GM21360 (cell line): ENCODE measurements around the gene RASA3.
"Not testable (repeated sequence)": the region's sequence is repeated elsewhere in the genome, so short reads cannot be mapped to it uniquely, and the experiment has no call there.

Source experiments
- ATAC-seq: cut with Tn5 transposase; IDR thresholded peaks from one replicate; pipeline ENCODE4 v1.9.1; 2021; ENCODE audit warnings: mild to moderate bottlenecking, moderate library complexity; ENCODE audit not compliant: unreplicated experiment

RASA3 gene

DNA sequence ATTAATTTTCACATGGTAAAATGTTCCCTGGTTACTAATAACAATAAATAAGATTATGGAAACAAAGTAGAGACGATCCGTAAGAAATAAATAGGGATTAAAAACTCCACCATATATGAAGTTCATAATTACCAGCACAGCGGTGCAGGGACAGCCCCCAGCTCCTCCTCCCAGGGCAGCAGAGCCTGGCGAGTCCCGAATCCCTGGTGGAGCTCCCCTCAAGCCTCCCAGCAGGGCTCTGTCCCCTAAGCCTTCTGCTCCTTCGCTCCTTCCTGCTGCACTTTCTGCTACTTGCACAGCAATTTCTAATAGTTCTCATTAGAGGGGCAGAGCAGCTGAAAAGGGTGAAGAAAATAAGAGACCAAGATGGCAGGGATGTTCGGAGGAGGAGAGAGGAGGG, 43.6 kb downstream of the RASA3 start:
- ATAC-seq, result no peak

DNA sequence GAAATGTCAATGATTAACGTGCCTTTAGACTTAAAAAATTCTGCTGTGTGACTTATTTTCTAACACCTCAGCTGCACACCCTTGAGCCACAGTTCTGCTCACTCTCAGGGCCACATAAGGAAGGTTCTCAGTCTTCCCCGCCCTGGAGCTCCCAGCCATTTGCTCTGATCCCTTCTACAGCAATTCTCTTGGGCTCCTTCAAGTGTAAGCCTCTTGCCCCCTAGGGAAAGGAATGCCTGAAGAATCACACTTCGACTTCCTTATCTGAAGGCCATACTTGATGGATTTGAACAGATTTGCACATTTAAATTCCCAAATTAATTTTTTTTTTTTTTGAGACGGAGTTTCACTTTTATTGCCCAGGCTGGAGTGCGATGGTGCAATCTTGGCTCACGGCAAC, 44.2 kb downstream of the RASA3 start:
- no peak for ATAC-seq

DNA sequence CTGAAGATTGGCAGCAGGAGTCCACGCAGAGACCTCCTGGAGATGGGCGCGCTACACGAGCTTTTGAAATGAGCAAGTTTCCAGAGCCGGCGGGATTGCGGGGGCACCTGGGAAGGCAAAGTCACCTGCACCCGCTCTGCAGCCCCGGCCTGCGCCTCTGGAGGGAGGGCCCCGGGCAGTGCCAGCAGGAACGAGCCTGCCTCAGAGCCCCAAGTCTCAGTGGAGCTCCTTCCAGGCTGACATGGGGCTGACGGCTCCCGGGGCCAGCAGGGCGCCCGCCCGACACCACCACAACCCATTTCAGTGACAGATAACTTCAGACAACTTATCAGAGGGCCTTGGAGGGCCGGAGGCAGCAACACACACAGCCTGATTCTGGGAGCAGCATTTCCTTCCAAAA, 45.0 kb downstream of the RASA3 start:
- no peak for ATAC-seq

DNA sequence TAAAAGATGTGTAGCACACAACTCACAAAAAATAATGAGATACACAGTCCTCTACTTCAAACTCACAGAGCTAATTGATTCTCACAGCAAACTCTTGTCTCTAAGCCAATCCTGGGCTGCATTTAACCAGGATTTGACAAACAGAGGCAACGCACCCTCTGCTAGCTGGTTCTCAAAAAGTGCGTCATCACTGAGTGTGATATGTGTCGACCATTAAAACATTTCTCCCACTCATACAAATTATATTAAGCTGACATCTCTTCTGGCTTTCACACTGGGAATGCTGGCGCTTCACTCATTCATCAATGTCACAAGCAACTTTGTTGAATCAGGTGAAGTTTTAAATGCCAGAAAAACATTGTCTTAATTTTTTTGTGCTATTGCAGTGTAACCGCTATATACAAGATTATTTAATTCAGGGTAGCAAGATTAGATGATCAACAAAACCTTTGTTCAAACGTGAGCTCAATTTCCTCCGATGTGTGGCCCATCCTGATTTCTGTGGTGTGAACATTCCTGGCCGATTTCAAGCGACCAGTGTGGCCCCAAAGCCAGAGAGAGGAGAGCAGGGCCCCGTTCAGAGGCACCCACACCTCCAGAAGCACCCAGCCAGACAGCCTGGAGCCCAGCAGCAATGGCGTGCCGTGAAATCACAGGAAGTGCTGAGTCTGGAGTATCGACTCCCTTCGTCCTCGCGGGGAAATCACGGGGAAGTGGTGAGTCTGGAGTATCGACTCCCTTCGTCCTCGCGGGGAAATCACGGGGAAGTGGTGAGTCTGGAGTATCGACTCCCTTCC, 49.4 kb downstream of the RASA3 start:
- ATAC-seq, result no peak

DNA sequence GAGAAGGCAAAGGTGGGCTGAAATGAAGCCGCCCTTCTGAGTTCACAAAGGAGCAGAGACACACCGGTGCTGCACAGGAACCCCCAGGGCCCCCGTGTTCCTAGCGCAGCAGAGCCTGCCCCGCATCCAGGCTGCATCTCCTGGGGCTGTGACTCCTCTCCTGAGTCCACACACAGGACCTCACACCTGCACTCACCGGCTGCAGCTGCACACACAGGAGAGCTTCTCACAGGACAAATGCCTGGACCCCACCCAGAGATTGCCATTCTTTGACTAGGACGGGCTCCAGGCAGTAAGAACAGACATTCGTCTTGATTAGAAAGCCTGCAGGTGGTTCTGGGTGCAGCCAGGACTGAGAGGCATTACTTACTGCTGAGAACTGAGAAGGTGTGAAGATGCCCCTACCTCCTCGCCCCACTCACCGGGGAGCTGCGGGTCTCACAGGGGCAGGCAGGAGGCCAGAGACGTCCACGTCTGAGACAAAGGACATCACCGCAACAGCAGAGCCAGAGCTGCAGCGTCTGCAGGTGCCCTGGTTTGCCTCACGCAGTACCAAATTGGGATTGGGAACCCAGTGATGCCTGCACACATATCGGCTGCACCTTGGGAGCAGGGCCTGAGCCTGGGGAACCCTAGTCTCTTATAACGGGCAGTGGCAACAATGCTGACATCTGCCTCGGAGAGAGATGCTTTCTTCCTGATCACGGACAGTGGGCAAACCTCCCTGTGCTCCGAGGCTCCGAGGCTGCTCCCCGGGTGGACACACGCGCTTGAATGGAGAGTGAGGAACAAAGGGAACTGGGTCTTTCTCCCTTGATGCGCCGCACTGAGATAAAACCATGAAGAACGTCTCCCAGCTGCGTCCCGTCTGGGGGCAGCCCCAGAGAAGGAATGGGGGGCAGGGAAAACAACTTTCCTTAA, 50.4 kb downstream of the RASA3 start:
- ATAC-seq, result no peak

DNA sequence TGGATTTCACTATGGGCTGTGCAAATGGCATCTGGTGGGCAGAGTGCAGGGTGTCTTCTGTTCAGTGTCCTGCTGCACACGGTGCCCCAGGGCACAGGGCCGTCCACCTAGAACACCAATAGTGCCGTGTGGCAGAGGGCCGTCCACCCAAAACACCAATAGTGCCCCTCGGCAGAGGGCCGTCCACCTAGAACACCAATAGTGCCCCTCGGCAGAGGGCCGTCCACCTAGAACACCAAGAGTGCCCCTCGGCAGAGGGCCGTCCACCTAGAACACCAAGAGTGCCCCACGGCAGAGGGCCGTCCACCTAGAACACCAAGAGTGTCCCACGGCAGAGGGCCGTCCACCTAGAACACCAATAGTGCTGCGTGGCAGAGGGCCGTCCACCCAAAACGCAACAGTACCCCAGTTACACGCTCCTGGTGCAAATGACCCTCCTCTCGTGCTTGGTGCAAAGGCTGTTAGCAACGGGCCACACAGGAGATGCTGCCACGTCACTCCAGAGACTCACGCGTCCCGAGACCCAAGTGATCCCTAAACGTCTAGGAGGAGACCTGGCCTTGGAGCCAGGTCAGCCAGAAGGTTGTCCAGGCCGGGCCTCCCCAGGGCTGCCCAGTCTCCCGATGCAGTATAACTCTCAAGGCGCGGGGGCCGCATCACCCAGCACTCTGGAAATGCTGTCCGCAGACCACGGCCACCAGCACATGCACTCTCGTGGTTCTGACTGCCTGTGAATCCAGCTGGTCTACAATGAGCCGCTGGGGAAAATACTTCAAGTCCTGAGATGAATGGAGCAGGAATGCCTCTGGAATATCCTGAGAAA, 51.5 kb downstream of the RASA3 start:
- ATAC-seq, result no peak

DNA sequence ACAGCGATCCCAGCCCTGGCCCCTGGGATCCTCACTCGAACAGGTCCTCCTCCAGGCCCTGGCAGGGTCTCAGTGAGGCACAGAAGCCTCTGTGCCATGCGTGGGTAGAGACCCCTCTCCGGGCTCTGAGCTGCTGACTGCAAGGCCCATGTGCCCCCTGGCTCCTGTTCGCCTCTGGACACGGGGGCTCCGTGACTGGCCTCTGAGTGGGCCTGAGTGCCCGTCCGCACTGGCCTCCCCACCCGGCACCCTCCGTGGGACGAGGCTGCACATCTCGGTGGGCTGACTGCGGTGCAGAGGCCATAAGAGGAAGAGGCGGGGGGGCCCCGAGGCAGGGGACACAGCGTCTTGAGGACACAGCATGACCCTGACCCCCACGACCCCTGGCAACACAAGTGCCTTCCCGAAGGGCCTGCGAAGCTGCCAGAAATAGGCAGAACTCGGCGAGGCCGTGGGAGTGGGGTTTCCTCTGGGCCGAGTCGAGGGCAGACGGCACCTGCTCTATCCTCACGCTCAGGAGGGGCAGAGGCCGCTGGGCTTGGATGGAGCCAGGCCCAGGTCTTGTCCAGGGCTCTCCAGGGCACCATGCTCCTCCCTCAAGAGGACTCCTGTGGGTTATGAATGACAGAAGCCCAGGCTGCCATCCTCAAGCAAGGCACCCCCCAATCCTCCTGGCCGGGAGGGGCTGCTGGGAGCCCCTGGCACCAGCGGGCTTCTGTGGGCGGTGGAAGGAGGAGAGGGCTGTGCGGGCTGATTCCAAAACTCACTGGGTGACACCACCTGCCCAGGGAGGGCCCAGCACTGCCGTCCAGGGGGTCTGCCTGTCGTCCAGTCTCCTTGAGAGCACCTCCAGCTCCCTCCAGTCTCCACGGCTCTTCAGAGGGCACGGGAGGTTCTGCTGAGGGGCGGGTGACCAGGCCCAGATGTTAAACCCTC, 52.6 kb downstream of the RASA3 start:
- no peak for ATAC-seq

DNA sequence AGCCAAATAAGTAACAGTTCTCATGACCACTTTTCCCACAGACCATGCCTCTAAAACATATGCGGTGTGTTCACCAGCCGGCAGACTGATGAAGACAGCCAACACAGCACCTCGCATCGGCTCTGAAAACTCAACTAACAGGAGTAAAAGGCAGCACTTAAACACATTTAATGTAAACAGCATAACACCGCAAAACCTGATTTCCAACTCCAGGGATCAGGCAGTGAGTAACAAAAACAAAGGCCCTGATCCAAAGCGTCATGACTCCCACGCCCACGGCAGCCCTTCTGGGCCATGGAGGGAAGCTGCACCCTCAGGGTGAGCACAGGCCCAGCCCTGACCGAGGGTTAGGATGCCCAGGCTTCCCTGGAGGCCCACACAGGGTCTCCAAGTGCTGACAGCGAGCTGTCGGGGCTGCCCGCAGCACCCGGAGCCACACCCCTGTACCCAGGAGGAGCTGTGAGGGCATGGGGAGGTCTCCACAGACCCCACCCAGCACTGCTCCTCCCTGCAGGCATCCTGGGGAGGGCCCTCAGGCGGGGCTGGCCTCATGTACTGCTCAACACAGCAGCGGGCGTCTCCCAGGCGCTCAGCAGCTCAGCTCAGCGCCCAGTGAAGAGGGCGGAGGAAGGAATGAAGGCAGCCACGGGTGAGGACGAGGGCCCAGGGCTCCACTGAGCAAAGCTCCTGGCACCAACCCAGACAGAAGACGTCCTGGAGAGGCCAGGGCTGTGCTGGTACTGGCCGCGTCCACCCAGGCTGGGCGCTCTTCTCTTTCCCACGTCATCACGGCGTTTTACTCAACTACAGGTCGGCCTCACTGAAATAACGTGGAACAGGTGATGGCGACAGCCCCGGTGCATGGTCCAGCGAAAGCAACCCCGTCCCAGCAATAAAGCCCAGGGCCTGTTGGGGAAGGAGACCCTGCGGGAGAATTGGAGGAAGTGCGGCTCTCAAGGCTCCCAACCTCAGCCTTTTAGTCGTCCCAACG, 53.7 kb downstream of the RASA3 start:
- ATAC-seq, result no peak

DNA sequence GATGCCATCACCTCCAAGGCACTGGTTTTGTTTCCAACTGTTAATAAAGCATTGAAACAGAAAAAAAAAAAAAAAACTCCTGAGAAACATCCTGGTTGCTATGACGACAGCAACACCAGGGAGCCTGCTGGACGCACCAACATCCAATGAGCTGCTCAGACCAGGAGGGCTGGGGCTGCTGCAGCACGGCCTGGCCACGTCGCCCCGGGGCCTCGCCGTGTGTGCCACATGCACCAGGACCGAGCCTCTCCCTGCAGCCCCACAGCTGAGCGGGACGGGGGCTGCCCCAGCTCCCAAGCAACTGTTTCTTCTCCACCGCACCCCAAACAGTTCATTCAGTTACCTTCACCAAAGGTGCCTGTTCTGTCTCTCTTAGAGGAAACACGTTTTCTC, 54.5 kb downstream of the RASA3 start:
- no peak for ATAC-seq

DNA sequence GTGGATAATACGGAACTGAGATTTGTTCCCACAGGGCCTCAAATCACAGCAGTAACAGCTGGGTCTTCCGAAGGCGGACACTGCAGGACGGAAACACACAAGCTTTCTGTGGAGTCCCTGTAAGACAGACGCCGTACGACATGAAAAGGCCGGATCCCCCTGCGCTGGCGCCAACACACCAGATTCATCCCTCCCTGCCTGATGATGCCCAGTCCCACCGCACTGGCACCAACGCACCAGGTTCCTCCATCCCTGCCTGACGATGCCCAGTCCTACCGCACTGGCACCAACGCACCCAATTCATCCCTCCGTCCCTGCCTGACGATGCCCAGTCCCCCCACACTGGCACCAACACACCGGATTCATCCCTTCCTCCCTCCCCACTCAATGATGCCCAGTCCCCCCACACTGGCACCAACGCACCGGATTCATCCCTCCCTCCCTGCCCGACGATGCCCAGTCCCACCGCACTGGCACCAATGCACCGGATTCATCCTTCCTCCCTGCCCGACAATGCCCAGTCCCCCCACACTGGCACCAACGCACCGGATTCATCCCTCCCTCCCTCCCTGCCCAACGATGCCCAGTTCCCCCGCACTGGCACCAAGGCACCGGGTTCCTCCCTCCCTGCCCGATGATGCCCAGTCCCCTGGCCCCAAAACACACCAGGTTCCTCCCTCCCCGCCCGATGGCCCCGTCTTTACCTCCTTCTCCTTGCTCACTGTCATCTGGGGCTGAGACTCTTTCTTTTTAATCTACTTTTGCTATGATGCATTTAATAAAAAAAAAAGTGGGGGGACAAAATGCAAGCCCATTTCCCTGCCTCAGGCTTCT, 55.1 kb downstream of the RASA3 start:
- ATAC-seq, result no peak

DNA sequence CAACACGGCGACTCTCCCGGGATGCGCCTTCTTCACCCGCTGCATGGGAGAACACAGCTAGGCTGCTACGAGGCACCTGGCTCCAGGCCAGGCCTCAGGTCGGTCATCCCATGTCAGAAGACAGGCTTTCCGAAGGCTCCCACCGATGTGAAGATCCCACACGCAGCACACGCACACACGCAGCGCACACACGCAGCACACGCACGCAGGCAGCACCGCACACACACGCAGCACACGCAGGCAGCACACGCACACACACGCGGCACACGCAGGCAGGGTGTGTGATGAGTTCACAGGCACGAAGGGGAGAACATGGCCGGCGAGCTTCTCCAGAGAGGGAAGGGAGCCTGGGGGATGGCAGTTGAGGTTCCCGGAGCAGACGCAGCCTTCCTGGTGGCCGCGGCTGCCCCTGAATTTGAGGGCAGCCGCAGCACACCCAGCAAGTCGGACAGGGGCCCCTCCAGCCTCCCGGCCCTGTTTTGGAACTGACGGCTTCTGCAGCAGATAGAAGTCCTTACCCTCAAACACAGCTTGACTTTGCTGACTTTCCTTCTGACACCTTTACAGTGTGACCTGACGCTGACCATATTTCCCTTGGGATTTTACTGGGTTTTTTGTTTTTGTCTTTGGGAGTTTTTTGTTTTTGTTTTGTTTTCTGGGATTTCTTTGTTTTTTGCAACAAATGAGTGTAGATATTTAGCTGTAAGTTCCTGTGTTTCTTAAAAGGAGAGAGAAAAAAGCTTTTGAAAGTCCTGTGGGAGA, 55.9 kb downstream of the RASA3 start:
- ATAC-seq, result no peak

DNA sequence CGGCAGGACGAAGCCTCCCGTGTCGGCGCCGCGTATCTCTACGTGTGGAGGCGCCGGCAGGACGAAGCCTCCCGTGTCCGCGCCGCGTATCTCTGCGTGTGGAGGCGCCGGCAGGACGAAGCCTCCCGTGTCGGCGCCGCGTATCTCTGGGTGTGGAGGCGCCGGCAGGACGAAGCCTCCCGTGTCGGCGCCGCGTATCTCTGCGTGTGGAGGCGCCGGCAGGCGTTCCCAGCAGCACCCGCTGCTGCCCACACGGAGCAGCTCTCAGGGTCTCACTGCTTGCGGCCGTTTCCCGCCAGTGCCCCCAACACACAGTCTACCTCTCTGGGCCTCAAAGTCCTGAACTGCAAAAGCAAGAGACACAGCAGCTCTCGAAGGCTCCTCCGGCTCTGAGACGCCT, 56.6 kb downstream of the RASA3 start:
- ATAC-seq, result not testable (repeated sequence)

DNA sequence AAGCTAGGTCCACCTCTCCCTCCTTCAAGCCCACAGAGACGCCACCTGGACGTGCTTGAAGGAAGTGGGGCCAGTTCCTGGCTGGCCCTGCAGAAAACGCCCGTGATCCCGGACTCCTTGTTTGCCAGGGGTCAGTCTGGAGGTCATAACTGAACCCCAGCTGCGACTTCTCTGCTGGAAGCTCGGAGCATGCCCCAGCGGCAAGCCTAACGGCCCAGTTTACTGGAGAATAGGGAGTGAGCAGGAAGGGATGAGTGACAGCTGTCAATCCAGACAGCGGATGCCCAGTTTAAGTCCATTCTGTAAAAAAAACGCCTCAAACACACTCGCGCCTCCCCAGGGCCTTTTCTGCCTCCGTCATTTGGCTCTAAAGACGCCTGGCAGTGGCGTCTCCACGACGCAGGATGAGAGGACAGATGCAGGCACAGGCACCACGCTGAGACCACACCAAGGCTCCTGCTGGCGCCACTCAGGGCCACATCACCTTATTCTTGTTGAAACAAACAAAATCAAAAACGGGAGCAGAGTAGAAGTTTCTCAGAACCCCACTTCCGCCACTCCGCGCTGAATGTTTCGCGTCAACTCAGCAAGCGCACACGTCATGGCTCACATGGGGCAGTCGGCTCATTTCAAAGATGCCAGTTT, 57.6 kb downstream of the RASA3 start:
- ATAC-seq, result no peak

DNA sequence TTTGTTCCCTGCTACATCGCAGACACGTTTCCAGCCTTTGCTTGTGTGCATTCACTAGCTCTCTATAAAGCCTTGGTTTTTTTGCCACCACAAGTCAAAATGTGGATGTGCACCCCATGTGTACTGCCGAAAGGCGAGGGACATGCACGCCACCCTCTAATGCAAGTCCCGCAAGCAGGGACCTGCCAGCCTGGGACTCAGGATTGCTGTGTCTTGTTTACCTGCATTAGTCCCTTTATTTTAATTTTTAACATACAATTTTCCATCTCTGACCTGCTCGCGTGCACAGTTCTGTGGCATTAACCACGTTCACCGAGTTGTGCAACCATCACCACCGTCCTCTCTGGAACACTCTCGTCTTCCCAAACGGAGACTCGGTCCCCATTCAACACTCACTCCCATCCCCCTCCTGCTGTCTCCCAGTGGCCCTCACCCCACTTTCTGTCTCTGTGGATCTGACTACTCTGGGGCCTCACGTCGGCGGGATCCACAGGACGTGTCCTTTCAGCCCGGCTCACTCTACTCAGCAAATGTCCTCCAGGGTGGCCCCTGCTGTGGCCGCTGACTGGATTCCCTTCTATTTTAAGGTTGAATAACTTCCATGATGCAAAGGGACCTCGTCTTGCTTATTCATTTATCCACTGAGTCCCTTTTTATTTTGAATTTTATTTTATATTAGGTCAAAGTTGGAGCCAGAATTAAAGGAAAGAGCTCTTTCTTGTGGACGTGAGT, 58.4 kb downstream of the RASA3 start:
- ATAC-seq, result no peak

DNA sequence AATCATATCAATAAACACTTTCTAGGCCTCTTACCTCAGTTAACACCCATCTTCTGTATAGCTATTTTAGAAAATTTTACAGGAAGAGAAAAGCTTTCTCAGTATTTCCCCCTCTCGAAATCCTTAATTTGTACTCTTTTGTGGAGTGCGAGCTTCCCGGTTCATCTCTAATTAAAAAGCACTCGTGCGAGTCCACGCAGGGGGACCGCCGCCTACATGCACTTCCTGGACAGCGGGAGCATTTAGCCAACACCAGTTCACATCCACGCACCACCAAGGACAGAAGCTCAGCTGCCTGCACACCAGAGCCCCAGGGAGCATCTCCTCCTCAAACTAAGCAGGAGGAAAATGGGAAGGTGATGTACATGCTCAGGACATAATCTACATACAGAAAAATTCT, 60.0 kb downstream of the RASA3 start:
- ATAC-seq, result no peak

DNA sequence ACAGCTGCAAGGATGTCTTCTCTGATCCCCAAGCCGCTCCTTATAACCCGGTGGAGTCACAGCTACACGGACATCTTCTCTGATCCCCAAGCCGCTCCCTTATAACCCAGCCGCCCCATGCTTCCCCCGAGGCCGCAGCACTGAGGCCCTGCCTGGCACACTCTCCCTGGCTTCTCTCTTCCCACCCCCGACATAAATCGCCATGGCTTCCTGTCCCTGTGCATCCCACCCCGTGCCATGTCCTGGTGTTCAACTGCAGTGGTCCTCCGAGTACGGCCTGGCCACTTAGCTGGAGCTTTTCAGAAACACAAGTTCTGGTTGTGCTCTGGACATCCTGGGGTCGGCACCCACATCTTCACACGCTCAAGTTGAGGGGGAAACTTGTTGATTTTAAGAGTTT, 60.4 kb downstream of the RASA3 start:
- no peak for ATAC-seq
